D341Med (cell line): ENCODE data around the gene BTG2.
"Not testable (repeated sequence)": the region's sequence is repeated elsewhere in the genome, so short reads cannot be mapped to it uniquely, and the experiment has no call there.

Source experiments
- DNase-seq: peaks from one replicate; pipeline ENCODE4 v3.0.0; 2012; ENCODE audit warnings: low spot score

Gene BTG2

DNA sequence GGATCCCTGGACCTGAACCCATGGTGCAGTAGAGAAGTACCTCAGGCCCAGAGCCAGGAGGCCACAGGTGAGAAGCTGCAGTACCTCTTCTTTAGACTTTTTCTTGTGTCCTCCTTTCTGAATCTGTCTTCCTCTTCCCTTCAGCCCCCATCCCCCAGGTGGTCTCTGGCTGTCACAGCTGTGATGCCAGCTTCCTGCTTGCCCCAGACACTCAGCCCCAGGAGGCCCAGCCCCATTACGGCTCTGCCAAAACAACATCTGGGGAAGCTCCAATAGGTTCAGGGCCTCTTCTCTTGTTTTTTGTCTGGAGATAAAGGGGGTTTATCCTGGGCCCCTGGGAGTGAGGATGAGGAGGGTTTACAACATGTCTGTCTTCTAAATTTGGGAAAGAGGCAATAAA is 9.5 kb upstream of the BTG2 start:
- peak; percentile 69 for DNase-seq

- no peak for DNase-seq
Measured at GRCh38 chr1:203296460-203297073, 8.8 kb upstream of the BTG2 start.

DNA sequence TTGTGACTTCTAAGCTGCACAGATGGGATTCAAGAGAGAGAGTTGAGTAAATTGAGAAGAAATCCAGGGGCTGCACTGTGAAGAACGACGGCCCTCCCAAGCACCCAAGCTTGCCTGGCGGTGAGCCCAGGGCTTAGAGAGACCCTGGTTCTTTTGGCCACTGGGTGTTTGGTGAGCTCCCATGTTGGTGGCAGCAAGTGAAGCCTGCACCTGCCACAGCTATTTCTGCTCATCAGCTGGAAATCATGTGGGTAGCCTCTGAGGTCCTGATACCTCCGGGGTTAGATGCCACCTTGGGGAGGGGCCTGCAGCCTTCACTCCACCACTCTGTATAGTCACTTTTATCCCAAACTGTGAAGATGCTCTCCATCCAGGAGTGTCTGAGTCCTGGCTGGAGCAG is 6.2 kb upstream of the BTG2 start:
- no peak for DNase-seq

GRCh38 chr1:203299719-203300429 is 5.4 kb upstream of the BTG2 start:
- not testable (repeated sequence) for DNase-seq

- no peak for DNase-seq
Measured at GRCh38 chr1:203300441-203301330, 4.6 kb upstream of the BTG2 start.

DNA sequence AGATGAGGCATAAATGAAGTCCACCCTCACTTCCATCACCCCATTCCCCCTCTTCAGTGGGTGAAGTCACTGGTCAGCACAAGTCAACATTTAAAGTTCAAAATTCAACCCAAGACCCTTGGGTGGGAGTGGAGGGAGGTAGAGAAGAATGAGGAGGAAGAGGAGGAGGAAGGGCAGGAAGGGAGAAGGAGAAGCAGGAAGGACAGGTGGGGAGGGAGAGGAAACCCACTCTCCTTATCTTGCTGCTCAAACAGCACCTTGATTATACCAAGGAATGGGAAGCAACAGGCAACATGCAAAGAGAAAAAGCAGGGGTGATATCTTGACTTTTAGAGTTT is 4.0 kb upstream of the BTG2 start:
- DNase-seq = no peak

GRCh38 chr1:203302456-203302855 is 2.9 kb upstream of the BTG2 start:
- no peak for DNase-seq

DNA sequence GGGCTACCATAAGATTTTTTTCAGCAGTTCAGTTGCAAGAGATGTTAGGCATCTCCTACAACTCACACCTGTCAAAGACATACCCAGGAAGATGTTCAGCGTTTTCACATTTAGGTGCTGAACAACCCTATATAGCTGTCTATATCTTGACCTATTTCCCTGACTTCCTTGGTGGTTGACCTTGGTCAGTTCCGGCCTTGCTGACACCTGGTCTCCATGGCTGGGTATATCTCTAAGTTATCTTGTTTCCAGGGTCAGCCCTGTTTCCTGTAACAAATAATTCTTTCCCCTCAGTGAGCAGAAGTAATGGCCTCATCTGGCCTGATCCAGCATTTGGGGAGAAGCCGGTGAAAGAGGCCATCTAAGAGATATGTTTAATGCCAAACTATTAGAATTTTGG is 2.4 kb upstream of the BTG2 start:
- DNase-seq = no peak

GRCh38 chr1:203304391-203304918 is 864 bp upstream of the BTG2 start:
- DNase-seq = no peak

GRCh38 chr1:203305809-203306088 is 430 bp downstream of the BTG2 start:
- DNase-seq = no peak

DNA sequence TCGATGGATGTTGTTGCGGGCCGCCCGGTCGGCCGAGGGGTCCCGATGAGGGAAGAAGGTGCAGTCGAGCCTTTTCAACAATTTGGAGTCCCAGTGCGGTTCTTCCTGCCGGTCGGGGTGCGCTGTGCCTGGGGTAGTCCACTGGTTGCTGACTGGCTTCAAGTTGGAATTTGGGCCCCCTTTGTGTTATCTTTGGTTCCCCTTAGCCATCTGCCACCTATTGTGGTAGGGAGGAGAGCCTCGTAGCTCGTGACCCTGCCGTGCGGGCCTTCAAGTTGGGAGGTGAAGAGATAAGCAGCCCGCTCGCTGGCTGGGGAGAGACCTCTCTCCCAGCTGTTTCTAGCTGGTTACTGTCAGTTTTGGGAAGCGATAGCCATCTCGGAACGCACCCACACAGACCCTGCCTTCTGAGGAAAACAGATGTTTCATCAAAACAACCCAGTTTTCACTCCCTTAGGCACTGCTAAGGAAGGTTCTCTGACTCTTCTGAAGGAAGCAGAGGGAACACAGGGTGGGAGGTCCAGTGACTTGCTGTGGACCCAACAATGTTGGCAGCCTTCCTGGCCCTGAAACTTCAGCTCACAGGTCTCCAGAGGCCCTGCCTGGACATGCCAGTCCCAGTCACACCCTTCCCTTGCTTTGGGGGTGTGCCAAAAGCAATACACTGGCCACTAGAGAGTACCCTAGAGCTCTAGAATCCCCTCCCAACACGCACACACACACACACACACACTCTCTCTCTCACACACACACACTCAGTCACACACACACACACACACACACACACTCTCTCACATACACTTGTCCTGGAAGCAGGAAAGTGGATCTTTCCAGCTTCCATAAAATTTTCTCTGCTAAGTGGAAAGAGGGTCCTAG is 1.0 kb downstream of the BTG2 start:
- DNase-seq = peak; percentile 71

DNA sequence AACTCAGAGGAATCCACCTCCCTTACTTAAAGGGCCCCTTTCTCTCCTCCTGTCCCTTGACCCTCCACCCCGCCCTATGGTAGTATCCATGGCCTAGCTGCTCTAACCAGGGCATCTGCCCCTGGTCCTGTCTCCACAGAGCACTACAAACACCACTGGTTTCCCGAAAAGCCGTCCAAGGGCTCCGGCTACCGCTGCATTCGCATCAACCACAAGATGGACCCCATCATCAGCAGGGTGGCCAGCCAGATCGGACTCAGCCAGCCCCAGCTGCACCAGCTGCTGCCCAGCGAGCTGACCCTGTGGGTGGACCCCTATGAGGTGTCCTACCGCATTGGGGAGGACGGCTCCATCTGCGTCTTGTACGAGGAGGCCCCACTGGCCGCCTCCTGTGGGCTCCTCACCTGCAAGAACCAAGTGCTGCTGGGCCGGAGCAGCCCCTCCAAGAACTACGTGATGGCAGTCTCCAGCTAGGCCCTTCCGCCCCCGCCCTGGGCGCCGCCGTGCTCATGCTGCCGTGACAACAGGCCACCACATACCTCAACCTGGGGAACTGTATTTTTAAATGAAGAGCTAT is 1.7 kb downstream of the BTG2 start:
- no peak for DNase-seq

GRCh38 chr1:203307641-203308126 is 2.4 kb downstream of the BTG2 start:
- no peak for DNase-seq

GRCh38 chr1:203308328-203308922 is 3.1 kb downstream of the BTG2 start:
- no peak for DNase-seq

DNA sequence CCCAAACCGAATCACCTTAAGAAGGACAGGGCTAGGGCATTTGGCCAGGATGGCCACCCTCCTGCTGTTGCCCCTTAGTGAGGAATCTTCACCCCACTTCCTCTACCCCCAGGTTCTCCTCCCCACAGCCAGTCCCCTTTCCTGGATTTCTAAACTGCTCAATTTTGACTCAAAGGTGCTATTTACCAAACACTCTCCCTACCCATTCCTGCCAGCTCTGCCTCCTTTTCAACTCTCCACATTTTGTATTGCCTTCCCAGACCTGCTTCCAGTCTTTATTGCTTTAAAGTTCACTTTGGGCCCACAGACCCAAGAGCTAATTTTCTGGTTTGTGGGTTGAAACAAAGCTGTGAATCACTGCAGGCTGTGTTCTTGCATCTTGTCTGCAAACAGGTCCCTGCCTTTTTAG is 3.6 kb downstream of the BTG2 start:
- no peak for DNase-seq

- DNase-seq = no peak
Measured at GRCh38 chr1:203311368-203312301, 6.3 kb downstream of the BTG2 start.

GRCh38 chr1:203314025-203314759 is 8.9 kb downstream of the BTG2 start:
- not testable (repeated sequence) for DNase-seq

GRCh38 chr1:203316626-203317093 is 11.3 kb downstream of the BTG2 start:
- DNase-seq = no peak
